ENCODE measurements around the gene NCOA7. TPM values are rescaled to one million over a fixed set of nuclear protein-coding genes. Genes with fewer than 3 reads are reported as not detected.

The NCOA7 gene
- total and polyA plus RNA-seq, 9 of the 15 experiments (the other 6 are each of a cell fraction or from before 2014, with no cell fraction given) = 5.8 to 14.6 (median 9.3) TPM

DNA sequence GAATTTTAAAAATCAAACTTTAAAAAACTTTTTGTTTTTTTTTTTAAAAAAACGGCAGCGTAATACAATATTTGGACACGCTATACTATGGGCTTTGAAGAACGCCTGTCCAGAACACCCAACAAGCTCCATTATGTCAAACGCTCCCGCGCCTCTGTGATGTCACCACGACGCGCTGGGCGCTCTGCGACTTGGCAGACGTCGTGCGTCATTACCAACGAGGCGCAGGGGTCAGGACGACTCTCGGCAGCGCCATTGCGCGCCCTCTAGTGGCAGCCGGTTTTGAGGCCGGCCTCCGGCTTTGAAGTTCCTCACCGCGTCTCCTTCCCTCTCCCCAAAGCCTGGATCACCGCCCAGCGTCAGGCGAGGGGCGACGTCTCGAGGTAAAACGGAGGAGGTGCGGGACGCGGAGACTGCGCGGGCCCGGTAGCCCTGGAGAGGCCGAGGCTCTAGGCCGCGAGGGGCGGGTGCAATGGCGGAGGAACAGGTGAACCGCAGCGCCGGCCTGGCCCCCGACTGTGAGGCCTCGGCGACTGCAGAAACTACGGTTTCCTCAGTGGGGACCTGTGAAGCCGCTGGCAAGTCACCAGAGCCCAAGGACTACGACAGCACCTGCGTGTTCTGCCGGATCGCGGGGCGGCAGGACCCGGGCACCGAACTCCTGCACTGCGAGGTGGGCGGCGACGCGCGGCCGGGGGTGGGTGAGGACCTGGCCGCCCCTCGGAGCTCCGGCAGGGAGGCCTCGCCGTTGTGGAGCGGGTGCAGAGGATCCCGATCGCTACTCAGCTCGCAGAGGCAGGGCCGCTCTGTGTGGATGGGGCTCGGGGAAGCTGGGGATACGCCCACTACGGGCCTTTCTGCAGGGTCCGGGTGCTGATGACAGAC is 166.0 kb downstream of the NCOA7 start, which contains the start of gene HINT3 (continued):
- TF ChIP-seq ZNF133 (CRISPR knock-in tag; IDR thresholded peaks at IDR 0.05) (no peak), NRF1 (conservative IDR thresholded peaks at IDR 0.05 in 1 of 2, IDR thresholded peaks at IDR 0.05 in 1 of 2) (peak; percentile 84 to 87), GABPB1 (CRISPR knock-in tag; IDR thresholded peaks at IDR 0.05) (peak; percentile 87), FOXA3 (CRISPR knock-in tag; conservative IDR thresholded peaks at IDR 0.05 in 1 of 2, IDR thresholded peaks at IDR 0.05 in 1 of 2) (peak in 1 of 2 experiments; percentile 73; a peak in 1 of 4 replicates), ZC3H4 (CRISPR knock-in tag; IDR thresholded peaks at IDR 0.05; ENCODE audit: borderline replicate concordance) (no peak), NR4A1 (CRISPR knock-in tag; IDR thresholded peaks at IDR 0.05) (0 out of 2 replicates have a peak, but pooled peaks have one; percentile 47), NR4A1 (tag; IDR thresholded peaks at IDR 0.05) (no peak; the same call in 1 of the 2 replicates), EWSR1 (IDR thresholded peaks at IDR 0.05; ENCODE audit: borderline replicate concordance, low read depth, partially characterized antibody) (no peak), DLX4 (CRISPR knock-in tag; IDR thresholded peaks at IDR 0.05) (no peak)
- TF ChIP-seq, protein P1, sequence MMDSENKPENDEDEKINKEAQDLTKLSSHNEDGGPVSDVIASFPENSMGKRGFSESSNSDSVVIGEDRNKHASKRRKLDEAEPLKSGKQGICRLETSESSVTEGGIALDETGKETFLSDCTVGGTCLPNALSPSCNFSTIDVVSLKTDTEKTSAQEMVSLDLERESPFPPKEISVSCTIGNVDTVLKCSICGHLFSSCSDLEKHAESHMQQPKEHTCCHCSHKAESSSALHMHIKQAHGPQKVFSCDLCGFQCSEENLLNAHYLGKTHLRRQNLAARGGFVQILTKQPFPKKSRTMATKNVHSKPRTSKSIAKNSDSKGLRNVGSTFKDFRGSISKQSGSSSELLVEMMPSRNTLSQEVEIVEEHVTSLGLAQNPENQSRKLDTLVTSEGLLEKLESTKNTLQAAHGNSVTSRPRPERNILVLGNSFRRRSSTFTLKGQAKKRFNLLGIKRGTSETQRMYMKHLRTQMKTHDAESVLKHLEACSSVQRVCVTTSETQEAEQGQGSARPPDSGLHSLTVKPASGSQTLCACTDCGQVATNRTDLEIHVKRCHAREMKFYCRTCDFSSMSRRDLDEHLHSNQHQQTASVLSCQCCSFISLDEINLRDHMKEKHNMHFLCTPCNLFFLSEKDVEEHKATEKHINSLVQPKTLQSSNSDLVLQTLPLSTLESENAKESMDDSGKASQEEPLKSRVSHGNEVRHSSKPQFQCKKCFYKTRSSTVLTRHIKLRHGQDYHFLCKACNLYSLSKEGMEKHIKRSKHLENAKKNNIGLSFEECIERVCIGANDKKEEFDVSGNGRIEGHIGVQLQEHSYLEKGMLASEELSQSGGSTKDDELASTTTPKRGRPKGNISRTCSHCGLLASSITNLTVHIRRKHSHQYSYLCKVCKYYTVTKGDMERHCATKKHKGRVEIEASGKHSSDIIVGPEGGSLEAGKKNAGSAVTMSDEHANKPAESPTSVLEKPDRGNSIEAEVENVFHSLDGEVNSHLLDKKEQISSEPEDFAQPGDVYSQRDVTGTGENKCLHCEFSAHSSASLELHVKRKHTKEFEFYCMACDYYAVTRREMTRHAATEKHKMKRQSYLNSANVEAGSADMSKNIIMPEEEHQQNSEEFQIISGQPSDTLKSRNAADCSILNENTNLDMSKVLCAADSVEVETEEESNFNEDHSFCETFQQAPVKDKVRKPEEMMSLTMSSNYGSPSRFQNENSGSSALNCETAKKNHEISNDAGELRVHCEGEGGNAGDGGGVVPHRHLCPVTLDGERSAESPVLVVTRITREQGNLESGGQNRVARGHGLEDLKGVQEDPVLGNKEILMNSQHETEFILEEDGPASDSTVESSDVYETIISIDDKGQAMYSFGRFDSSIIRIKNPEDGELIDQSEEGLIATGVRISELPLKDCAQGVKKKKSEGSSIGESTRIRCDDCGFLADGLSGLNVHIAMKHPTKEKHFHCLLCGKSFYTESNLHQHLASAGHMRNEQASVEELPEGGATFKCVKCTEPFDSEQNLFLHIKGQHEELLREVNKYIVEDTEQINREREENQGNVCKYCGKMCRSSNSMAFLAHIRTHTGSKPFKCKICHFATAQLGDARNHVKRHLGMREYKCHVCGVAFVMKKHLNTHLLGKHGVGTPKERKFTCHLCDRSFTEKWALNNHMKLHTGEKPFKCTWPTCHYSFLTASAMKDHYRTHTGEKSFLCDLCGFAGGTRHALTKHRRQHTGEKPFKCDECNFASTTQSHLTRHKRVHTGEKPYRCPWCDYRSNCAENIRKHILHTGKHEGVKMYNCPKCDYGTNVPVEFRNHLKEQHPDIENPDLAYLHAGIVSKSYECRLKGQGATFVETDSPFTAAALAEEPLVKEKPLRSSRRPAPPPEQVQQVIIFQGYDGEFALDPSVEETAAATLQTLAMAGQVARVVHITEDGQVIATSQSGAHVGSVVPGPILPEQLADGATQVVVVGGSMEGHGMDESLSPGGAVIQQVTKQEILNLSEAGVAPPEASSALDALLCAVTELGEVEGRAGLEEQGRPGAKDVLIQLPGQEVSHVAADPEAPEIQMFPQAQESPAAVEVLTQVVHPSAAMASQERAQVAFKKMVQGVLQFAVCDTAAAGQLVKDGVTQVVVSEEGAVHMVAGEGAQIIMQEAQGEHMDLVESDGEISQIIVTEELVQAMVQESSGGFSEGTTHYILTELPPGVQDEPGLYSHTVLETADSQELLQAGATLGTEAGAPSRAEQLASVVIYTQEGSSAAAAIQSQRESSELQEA (IDR thresholded peaks at IDR 0.05; ENCODE audit: low read depth) = no peak; the same call in 1 of the 2 replicates
- TF ChIP-seq, protein P2, sequence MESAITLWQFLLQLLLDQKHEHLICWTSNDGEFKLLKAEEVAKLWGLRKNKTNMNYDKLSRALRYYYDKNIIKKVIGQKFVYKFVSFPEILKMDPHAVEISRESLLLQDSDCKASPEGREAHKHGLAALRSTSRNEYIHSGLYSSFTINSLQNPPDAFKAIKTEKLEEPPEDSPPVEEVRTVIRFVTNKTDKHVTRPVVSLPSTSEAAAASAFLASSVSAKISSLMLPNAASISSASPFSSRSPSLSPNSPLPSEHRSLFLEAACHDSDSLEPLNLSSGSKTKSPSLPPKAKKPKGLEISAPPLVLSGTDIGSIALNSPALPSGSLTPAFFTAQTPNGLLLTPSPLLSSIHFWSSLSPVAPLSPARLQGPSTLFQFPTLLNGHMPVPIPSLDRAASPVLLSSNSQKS (CRISPR knock-in tag; IDR thresholded peaks at IDR 0.05) = no peak
- TF ChIP-seq, protein P3, sequence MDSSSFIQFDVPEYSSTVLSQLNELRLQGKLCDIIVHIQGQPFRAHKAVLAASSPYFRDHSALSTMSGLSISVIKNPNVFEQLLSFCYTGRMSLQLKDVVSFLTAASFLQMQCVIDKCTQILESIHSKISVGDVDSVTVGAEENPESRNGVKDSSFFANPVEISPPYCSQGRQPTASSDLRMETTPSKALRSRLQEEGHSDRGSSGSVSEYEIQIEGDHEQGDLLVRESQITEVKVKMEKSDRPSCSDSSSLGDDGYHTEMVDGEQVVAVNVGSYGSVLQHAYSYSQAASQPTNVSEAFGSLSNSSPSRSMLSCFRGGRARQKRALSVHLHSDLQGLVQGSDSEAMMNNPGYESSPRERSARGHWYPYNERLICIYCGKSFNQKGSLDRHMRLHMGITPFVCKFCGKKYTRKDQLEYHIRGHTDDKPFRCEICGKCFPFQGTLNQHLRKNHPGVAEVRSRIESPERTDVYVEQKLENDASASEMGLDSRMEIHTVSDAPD (CRISPR knock-in tag; IDR thresholded peaks at IDR 0.05) = no peak
